H1 (cell line): ENCODE data around the gene SIPA1L3. TPM values are rescaled to one million over a fixed set of nuclear protein-coding genes. Genes with fewer than 3 reads are reported as not detected.
A peak's percentile ranks its signal among the peaks of the same experiment; 100 is the strongest.

Experiments used
- CTCF ChIA-PET: fragments of 300-600 bp; sonication (Branson Sonifier 250); formaldehyde crosslinking; loops from one replicate; lab custom pipeline; 2021; ENCODE audit not compliant: partially characterized antibody; lab: Charles Lee
- POLR2A ChIA-PET: fragments of 300-600 bp; sonication (Branson Sonifier 250); formaldehyde crosslinking; loops from one replicate; lab custom pipeline; 2021; ENCODE audit warnings: inconsistent platforms; ENCODE audit not compliant: partially characterized antibody; lab: Charles Lee
- DNase-seq, 2 experiments: peaks; one replicate each; pipeline versions ENCODE4 v3.0.0 to v3.0.0-alpha.2; 2010 to 2022; ENCODE audit warnings: low spot score in 2 of 2, low read depth in 1 of 2, mixed read lengths in 1 of 2
- FAIRE-seq: peaks from 2 replicates; lab custom pipeline; 2011; peaks lifted over from hg19 to GRCh38; lab: Jason Lieb, UNC
- H2AFZ ChIP-seq: 2 replicates; pipeline ENCODE4 v1.8.1; 2012; ENCODE audit warnings: low read length, inconsistent platforms
- H2AK5ac ChIP-seq: 2 replicates; pipeline ENCODE4 v1.6.1; 2013; ENCODE audit warnings: low read depth, low read length
- H2BK120ac ChIP-seq: replicated peaks from 2 replicates; pipeline ENCODE3; 2013; ENCODE audit warnings: low read depth, low read length, inconsistent platforms
- H2BK12ac ChIP-seq: 2 replicates; pipeline ENCODE4 v1.6.1; 2013; ENCODE audit warnings: low read depth, low read length
- H2BK15ac ChIP-seq: 2 replicates; pipeline ENCODE4 v1.6.1; 2013; ENCODE audit warnings: low read length
- H2BK20ac ChIP-seq: 2 replicates; pipeline ENCODE4 v1.6.1; 2013; ENCODE audit warnings: low read length
- H2BK5ac ChIP-seq: 2 replicates; pipeline ENCODE4 v1.6.1; 2013; ENCODE audit warnings: low read depth, low read length
- H3K14ac ChIP-seq: 2 replicates; pipeline ENCODE4 v1.6.1; 2013; ENCODE audit warnings: inconsistent platforms; ENCODE audit not compliant: insufficient read length
- H3K18ac ChIP-seq: 2 replicates; pipeline ENCODE4 v1.6.1; 2013; ENCODE audit warnings: low read length; ENCODE audit errors: extremely low read depth
- H3K23ac ChIP-seq: 2 replicates; pipeline ENCODE4 v1.6.1; 2013; ENCODE audit warnings: inconsistent platforms; ENCODE audit not compliant: insufficient read length
- H3K23me2 ChIP-seq: 2 replicates; pipeline ENCODE4 v1.6.1; 2013; ENCODE audit warnings: low read depth, low read length
- H3K27ac ChIP-seq: 2 replicates; pipeline ENCODE4 v1.6.1; 2011; ENCODE audit warnings: low read depth, low read length, inconsistent platforms
- H3K27me3 ChIP-seq, 4 experiments: replicated peaks in 1 of 4; 1 replicate in 1 of 4; 2 replicates in 3 of 4; pipeline versions ENCODE4 v1.6.1 to v1.8.1; 2011 to 2013; ENCODE audit warnings: low read length in 3 of 4, mild to moderate bottlenecking in 3 of 4, inconsistent platforms in 2 of 4, mixed read lengths in 2 of 4, moderate library complexity in 1 of 4; ENCODE audit not compliant: control insufficient read depth in 3 of 4, insufficient read depth in 3 of 4; ENCODE audit errors: extremely low read depth in 1 of 4
- H3K36me3 ChIP-seq, 4 experiments: 2 replicates each; pipeline versions ENCODE4 v1.6.1 to v1.8.1; 2011 to 2013; ENCODE audit warnings: mild to moderate bottlenecking in 4 of 4, low read length in 3 of 4, moderate library complexity in 2 of 4, control low read depth in 1 of 4, inconsistent platforms in 1 of 4; ENCODE audit not compliant: insufficient read depth in 4 of 4, control insufficient read depth in 2 of 4
- H3K4ac ChIP-seq: replicated peaks from 2 replicates; pipeline ENCODE3; 2013; ENCODE audit warnings: low read length, low read depth, mixed read lengths, inconsistent platforms; ENCODE audit not compliant: insufficient read length
- H3K4me1 ChIP-seq, 4 experiments: replicated peaks in 1 of 4; 1 replicate in 1 of 4; 2 replicates in 3 of 4; pipeline versions ENCODE4 v1.6.1 to v1.8.1; 2011 to 2013; ENCODE audit warnings: low read length in 3 of 4, inconsistent platforms in 2 of 4, mixed read lengths in 1 of 4; ENCODE audit not compliant: insufficient read depth in 4 of 4, control insufficient read depth in 3 of 4
- H3K4me2 ChIP-seq, 2 experiments: 2 replicates each; pipeline versions ENCODE4 v1.6.1 to v1.8.1; 2011 to 2013; ENCODE audit warnings: low read depth in 2 of 2, low read length in 2 of 2, control low read depth in 1 of 2, inconsistent platforms in 1 of 2, mild to moderate bottlenecking in 1 of 2; ENCODE audit not compliant: insufficient read depth in 1 of 2
- H3K4me3 ChIP-seq, 4 experiments: fragments of 200-600, 300-600 bp in 1 of 4; sonication (generic), shearing (Covaris generic), sonication (Bioruptor Twin) in 1 of 4; 2 replicates each; pipeline versions ENCODE4 v1.5.1 to v1.8.1; 2011 to 2016; ENCODE audit warnings: low read length in 4 of 4, low read depth in 3 of 4, control low read depth in 2 of 4, inconsistent platforms in 2 of 4, mild to moderate bottlenecking in 2 of 4, mixed read lengths in 1 of 4, moderate library complexity in 1 of 4; ENCODE audit not compliant: insufficient read depth in 2 of 4; ENCODE audit errors: extremely low read depth in 1 of 4
- H3K56ac ChIP-seq: replicated peaks from 2 replicates; pipeline ENCODE3; 2013; ENCODE audit warnings: low read depth, mild to moderate bottlenecking, mixed read lengths, low read length, inconsistent platforms; ENCODE audit not compliant: insufficient read length
- H3K79me1 ChIP-seq: 2 replicates; pipeline ENCODE4 v1.6.1; 2013; ENCODE audit warnings: low read depth, low read length, control low read depth
- H3K79me2 ChIP-seq, 2 experiments: 2 replicates each; pipeline versions ENCODE4 v1.6.1 to v1.8.1; 2012 to 2013; ENCODE audit warnings: low read length in 2 of 2, mild to moderate bottlenecking in 2 of 2, inconsistent platforms in 1 of 2; ENCODE audit not compliant: insufficient read depth in 2 of 2, control insufficient read depth in 1 of 2
- H3K9ac ChIP-seq, 4 experiments: replicated peaks in 1 of 4; 1 replicate in 1 of 4; 2 replicates in 3 of 4; pipeline versions ENCODE4 v1.6.1 to v1.8.1; 2011 to 2013; ENCODE audit warnings: low read depth in 3 of 4, low read length in 3 of 4, control low read depth in 2 of 4, mild to moderate bottlenecking in 2 of 4, moderate library complexity in 2 of 4, inconsistent platforms in 1 of 4; ENCODE audit errors: extremely low read depth in 1 of 4
- H3K9me3 ChIP-seq, 2 experiments: 2 replicates each; pipeline versions ENCODE4 v1.6.1 to v1.8.1; 2012 to 2013; ENCODE audit warnings: mild to moderate bottlenecking in 2 of 2, moderate library complexity in 2 of 2, control low read depth in 1 of 2, inconsistent platforms in 1 of 2, low read depth in 1 of 2, low read length in 1 of 2, mixed read lengths in 1 of 2; ENCODE audit not compliant: insufficient read depth in 2 of 2
- H4K20me1 ChIP-seq, 2 experiments: replicated peaks in 1 of 2; 2 replicates each; pipeline versions ENCODE3 to v1.8.1; 2011 to 2013; ENCODE audit warnings: inconsistent platforms in 2 of 2, low read length in 2 of 2, mild to moderate bottlenecking in 1 of 2; ENCODE audit not compliant: insufficient read depth in 2 of 2, control insufficient read depth in 1 of 2
- H4K5ac ChIP-seq: 2 replicates; pipeline ENCODE4 v1.6.1; 2013; ENCODE audit warnings: low read length, low read depth, mixed read lengths, inconsistent platforms; ENCODE audit not compliant: insufficient read length
- H4K8ac ChIP-seq: 2 replicates; pipeline ENCODE4 v1.8.0; 2013; ENCODE audit warnings: mild to moderate bottlenecking, moderate library complexity, low read length, inconsistent platforms; ENCODE audit not compliant: insufficient read depth; ENCODE audit errors: extremely low read depth
- H4K91ac ChIP-seq: replicated peaks from 2 replicates; pipeline ENCODE3; 2013; ENCODE audit warnings: low read length, mixed read lengths, inconsistent platforms; ENCODE audit not compliant: insufficient read length
- KDM5A ChIP-seq: fragments of 200-600 bp; IDR thresholded peaks from 2 replicates; pipeline ENCODE4 v1.7.1; 2012; ENCODE audit warnings: mild to moderate bottlenecking, low read length, inconsistent platforms, mixed read lengths
- TAF1 ChIP-seq: IDR thresholded peaks from 2 replicates; pipeline ENCODE4 v1.6.1; 2011; ENCODE audit warnings: mild to moderate bottlenecking, low read depth, low read length
- WGBS, 2 experiments: shearing (Covaris generic) in 1 of 2; methylation state at CpG; one replicate each; pipeline versions ENCODE4 v1.1.6 to v1.1.7; 2013 to 2015; ENCODE audit warnings: low lambda C conversion rate in 2 of 2, mixed read lengths in 2 of 2, inconsistent platforms in 1 of 2, low coverage in 1 of 2, missing lambda C conversion rate in 1 of 2; ENCODE audit not compliant: insufficient replicate concordance in 2 of 2, insufficient coverage in 1 of 2, insufficient read length in 1 of 2; ENCODE audit errors: extremely low coverage in 1 of 2, missing lambda C conversion rate in 1 of 2; 5-methylcytosine and 5-hydroxymethylcytosine counted together
- polyA plus RNA-seq, 7 experiments: library from polyadenylated mRNA; depleted of rRNA in 3 of 7; stranded (reverse) in 5 of 7; unstranded in 2 of 7; fragments of >200 nt in 5 of 7; fragments of 200-250 nt in 2 of 7; gene quantifications; 1 replicate in 5 of 7; 2 replicates in 1 of 7; 4 replicates in 1 of 7; pipeline versions ENCODE4 v1.2.1 to v1.2.3, GENCODE V29; 2011 to 2013; ENCODE audit warnings: missing spikeins in 2 of 7, mixed read lengths in 2 of 7
- total RNA-seq: library from RNA; stranded (reverse); fragmentation: NEBNext Ultra II Directional; extraction: Animal tissue kit (Norgen Biotek cat#: 25700); gene quantifications from 2 replicates; pipeline ENCODE4 v1.2.1, GENCODE V29; 2021

Gene SIPA1L3
- total and polyA plus RNA-seq, 2 of the 8 experiments (the other 6 are each of a cell fraction or from before 2014, with no cell fraction given), result 15.0 to 54.9 TPM

GRCh38 chr19:38018694-38019395 is 111.8 kb downstream of the SIPA1L3 start:
- ChIA-PET CTCF (interaction anchor here (0.7 to 2.1 kb wide), 9 partner anchors 9 to 116 kb away, joined by 3 to 8 read pairs (median 4); no protein-coding TSS in a partner anchor), POLR2A (interaction anchor here (0.7 to 3.2 kb wide), 6 partner anchors 11 to 113 kb away, joined by 3 to 21 read pairs (median 3); no protein-coding TSS in a partner anchor)
- H3K79me1 ChIP-seq, result peaks cover 4% of the 10 kb centered on the region; the same call in 1 of the 2 replicates
- H3K4ac ChIP-seq, result no peak overlapping the region
- H3K9ac ChIP-seq, result no peak overlapping the region
- H2AFZ ChIP-seq, result no peak overlapping the region
- 85% methylated on average over 5 of the region's 5 CpGs; no CpG with 5 or more reads in 1 of the 2 experiments for WGBS, 2 experiments
- no peaks in the 10 kb centered on the region for H3K9me3 ChIP-seq
- no peak overlapping the region for H4K91ac ChIP-seq
- no peaks in the 10 kb centered on the region for H3K23me2 ChIP-seq
- H3K56ac ChIP-seq, result no peak overlapping the region
- H3K4me1 ChIP-seq, result peaks cover 0 to 6% (median 1%) of the 10 kb centered on the region in 4 experiments; a peak in 5 of 7 replicates
- no peak overlapping the region for H3K4me3 ChIP-seq
- no peak for FAIRE-seq
- no peak overlapping the region for H4K8ac ChIP-seq
- H3K18ac ChIP-seq, result no peak overlapping the region
- H2AK5ac ChIP-seq, result 0 out of 2 replicates have a peak overlapping the region, but pooled peaks have one; percentile 42
- no peaks in the 10 kb centered on the region for H3K36me3 ChIP-seq
- H4K20me1 ChIP-seq, result peaks cover 3 to 5% of the 10 kb centered on the region in 2 experiments
- H2BK120ac ChIP-seq, result no peak overlapping the region
- H2BK20ac ChIP-seq, result no peak overlapping the region
- no peak overlapping the region for H4K5ac ChIP-seq
- peaks cover 0 to 12% of the 10 kb centered on the region in 2 experiments; a peak in 2 of 4 replicates for H3K79me2 ChIP-seq
- no peak overlapping the region for H2BK5ac ChIP-seq
- no peaks in the 10 kb centered on the region for H3K27me3 ChIP-seq
- TF ChIP-seq KDM5A (no peak), TAF1 (no peak)
- H3K27ac ChIP-seq, result no peak overlapping the region
- no peak overlapping the region for H3K14ac ChIP-seq
- no peak overlapping the region for H3K23ac ChIP-seq
- no peak overlapping the region for H2BK12ac ChIP-seq
- H3K4me2 ChIP-seq, result no peak overlapping the region
- DNase-seq, result no peak
- no peak overlapping the region for H2BK15ac ChIP-seq
